Esophagus squamous epithelium (tissue), 4 donors: Measurements from ENCODE around the gene KCND1.

Source experiments
- POLR2A ChIP-seq, 4 donors: fragments of 450-650 bp; IDR thresholded peaks; one replicate each; pipeline ENCODE4 v1.6.1; 2017; ENCODE audit warnings: antibody characterized with exemption in 4 of 4, mild to moderate bottlenecking in 4 of 4, moderate library complexity in 3 of 4
- TF ChIP-seq, protein P1 (sequence below), 6 experiments: fragments of 450-650 bp in 4 of 6; fragments of 200-600 bp in 2 of 6; sonication (generic) in 2 of 6; IDR thresholded peaks; one replicate each; pipeline ENCODE4 v1.5.1; 2016 to 2019; ENCODE audit warnings: antibody characterized with exemption in 6 of 6, mild to moderate bottlenecking in 4 of 6, moderate library complexity in 4 of 6

DNA sequence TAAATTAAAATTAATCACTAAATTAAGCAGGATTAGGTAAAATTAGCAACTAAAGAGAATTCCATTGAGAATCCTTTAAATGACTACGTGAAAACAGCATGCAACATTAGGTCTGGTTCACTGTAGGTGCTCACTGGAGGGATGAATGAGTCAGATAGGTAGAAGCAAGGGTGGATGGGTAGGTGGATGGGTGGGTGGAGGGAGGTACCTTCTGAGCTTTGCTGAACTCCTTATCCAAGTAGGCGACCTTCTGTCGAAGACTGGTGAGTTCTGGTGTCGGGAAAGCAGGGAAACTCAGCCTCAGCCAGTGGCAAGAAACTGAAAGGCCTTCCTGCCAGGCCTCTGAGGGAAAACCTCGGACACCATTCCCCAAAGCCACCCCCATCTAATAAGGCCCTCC lies 27.4 kb upstream of the KCND1 start:
- TF ChIP-seq, protein P1, sequence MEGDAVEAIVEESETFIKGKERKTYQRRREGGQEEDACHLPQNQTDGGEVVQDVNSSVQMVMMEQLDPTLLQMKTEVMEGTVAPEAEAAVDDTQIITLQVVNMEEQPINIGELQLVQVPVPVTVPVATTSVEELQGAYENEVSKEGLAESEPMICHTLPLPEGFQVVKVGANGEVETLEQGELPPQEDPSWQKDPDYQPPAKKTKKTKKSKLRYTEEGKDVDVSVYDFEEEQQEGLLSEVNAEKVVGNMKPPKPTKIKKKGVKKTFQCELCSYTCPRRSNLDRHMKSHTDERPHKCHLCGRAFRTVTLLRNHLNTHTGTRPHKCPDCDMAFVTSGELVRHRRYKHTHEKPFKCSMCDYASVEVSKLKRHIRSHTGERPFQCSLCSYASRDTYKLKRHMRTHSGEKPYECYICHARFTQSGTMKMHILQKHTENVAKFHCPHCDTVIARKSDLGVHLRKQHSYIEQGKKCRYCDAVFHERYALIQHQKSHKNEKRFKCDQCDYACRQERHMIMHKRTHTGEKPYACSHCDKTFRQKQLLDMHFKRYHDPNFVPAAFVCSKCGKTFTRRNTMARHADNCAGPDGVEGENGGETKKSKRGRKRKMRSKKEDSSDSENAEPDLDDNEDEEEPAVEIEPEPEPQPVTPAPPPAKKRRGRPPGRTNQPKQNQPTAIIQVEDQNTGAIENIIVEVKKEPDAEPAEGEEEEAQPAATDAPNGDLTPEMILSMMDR (IDR thresholded peaks at IDR 0.05): no peak
- TF ChIP-seq POLR2A (IDR thresholded peaks at IDR 0.05): no peak
